Endothelial cell of umbilical vein (primary cell): ENCODE measurements around the gene ANKRD12. TPM values are rescaled to one million over a fixed set of nuclear protein-coding genes. Genes with fewer than 3 reads are reported as not detected.

Source experiments
- BruUV-seq: library from RNA; stranded (reverse); fragments of 400-500 nt; replicated peaks from 2 replicates; lab custom pipeline; 2021; lab: Mats Ljungman, UMichigan
- CTCF ChIA-PET: fragments of 300-600, 350-600 bp; sonication (Branson Sonifier 250); formaldehyde crosslinking; loops from one replicate; lab custom pipeline; 2021; ENCODE audit warnings: antibody characterized with exemption, inconsistent platforms; lab: Charles Lee
- POLR2A ChIA-PET: fragments of 300-600, 350-600 bp; sonication (Branson Sonifier 250); formaldehyde crosslinking; loops from one replicate; lab custom pipeline; 2021; ENCODE audit warnings: antibody characterized with exemption, inconsistent platforms; lab: Charles Lee
- DNase-seq: peaks from one replicate; pipeline ENCODE4 v3.0.0-alpha.2; 2011; ENCODE audit warnings: low read depth, low spot score
- FAIRE-seq: peaks from 2 replicates; lab custom pipeline; 2011; peaks lifted over from hg19 to GRCh38; lab: Jason Lieb, UNC
- H2AFZ ChIP-seq: 2 replicates; pipeline ENCODE4 v1.6.0; 2012; ENCODE audit warnings: low read depth, low read length, control low read depth, inconsistent platforms
- H3K27ac ChIP-seq: 2 replicates; pipeline ENCODE4 v1.5.1; 2011; ENCODE audit warnings: low read depth, mild to moderate bottlenecking, control low read depth, low read length, moderate library complexity; ENCODE audit not compliant: insufficient read depth
- H3K27me3 ChIP-seq, 2 experiments: 2 replicates each; pipeline versions ENCODE4 v1.6.0 to v1.6.1; 2011; ENCODE audit warnings: low read length in 2 of 2, mixed read lengths in 1 of 2; ENCODE audit not compliant: control insufficient read depth in 2 of 2, insufficient read depth in 2 of 2
- H3K36me3 ChIP-seq, 2 experiments: 2 replicates in 1 of 2; 3 replicates in 1 of 2; pipeline ENCODE4 v1.5.1; 2011; ENCODE audit warnings: low read length in 2 of 2, mild to moderate bottlenecking in 1 of 2, moderate library complexity in 1 of 2; ENCODE audit not compliant: control insufficient read depth in 2 of 2, insufficient read depth in 2 of 2; ENCODE audit errors: extremely low read depth in 1 of 2
- H3K4me1 ChIP-seq: 3 replicates; pipeline ENCODE4 v1.5.1; 2011; ENCODE audit warnings: mild to moderate bottlenecking, low read length; ENCODE audit not compliant: control insufficient read depth, insufficient read depth; ENCODE audit errors: extremely low read depth
- H3K4me2 ChIP-seq: 2 replicates; pipeline ENCODE4 v1.6.1; 2011; ENCODE audit warnings: low read length, control low read depth, mixed read lengths; ENCODE audit not compliant: insufficient read depth
- H3K4me3 ChIP-seq, 3 experiments: fragments of 200-600 bp in 1 of 3; sonication (generic), shearing (Covaris generic) in 1 of 3; replicated peaks in 1 of 3; 2 replicates each; pipeline ENCODE4 v1.5.1; 2011 to 2016; ENCODE audit warnings: control low read depth in 3 of 3, low read length in 3 of 3, mild to moderate bottlenecking in 2 of 3, inconsistent platforms in 1 of 3, low read depth in 1 of 3, moderate library complexity in 1 of 3; ENCODE audit not compliant: insufficient read depth in 1 of 3
- H3K79me2 ChIP-seq: 2 replicates; pipeline ENCODE4 v1.6.0; 2012; ENCODE audit warnings: low read length, inconsistent platforms; ENCODE audit not compliant: control insufficient read depth, insufficient read depth
- H3K9ac ChIP-seq: replicated peaks from 2 replicates; pipeline ENCODE3; 2011; ENCODE audit warnings: low read length, control low read depth; ENCODE audit not compliant: insufficient read depth; ENCODE audit errors: extremely low read depth
- H3K9me1 ChIP-seq: replicated peaks from 3 replicates; pipeline ENCODE4 v1.6.0; 2011; ENCODE audit warnings: mild to moderate bottlenecking, low read length; ENCODE audit not compliant: control insufficient read depth, insufficient read depth; ENCODE audit errors: extremely low read depth
- H3K9me3 ChIP-seq: replicated peaks from 2 replicates; pipeline ENCODE4 v1.5.1; 2012; ENCODE audit warnings: low read length, inconsistent platforms; ENCODE audit not compliant: control insufficient read depth, insufficient read depth
- H4K20me1 ChIP-seq: replicated peaks from 2 replicates; pipeline ENCODE3; 2011; ENCODE audit warnings: mild to moderate bottlenecking, low read length; ENCODE audit not compliant: control insufficient read depth, insufficient read depth; ENCODE audit errors: extremely low read depth
- EZH2 ChIP-seq: IDR thresholded peaks from 2 replicates; pipeline ENCODE4 v1.6.1; 2012; ENCODE audit warnings: borderline replicate concordance, low read depth, mild to moderate bottlenecking, moderate library complexity, low read length, inconsistent platforms; ENCODE audit not compliant: severe bottlenecking
- FOS ChIP-seq: IDR thresholded peaks from 2 replicates; pipeline ENCODE4 v1.6.1; 2011; ENCODE audit warnings: mild to moderate bottlenecking, low read length, moderate library complexity, borderline replicate concordance; ENCODE audit not compliant: insufficient read depth
- GATA2 ChIP-seq: IDR thresholded peaks from 2 replicates; pipeline ENCODE4 v1.7.0; 2011; ENCODE audit warnings: low read depth, mild to moderate bottlenecking, moderate library complexity, mixed read lengths, low read length; ENCODE audit not compliant: insufficient read length, insufficient read depth
- JUN ChIP-seq: IDR thresholded peaks from 2 replicates; pipeline ENCODE4 v1.6.1; 2011; ENCODE audit warnings: borderline replicate concordance, low read depth; ENCODE audit not compliant: insufficient read length, insufficient read depth
- MAX ChIP-seq: IDR thresholded peaks from 2 replicates; pipeline ENCODE4 v1.6.1; 2011; ENCODE audit not compliant: insufficient read depth, insufficient read length
- MYC ChIP-seq: IDR thresholded peaks from one replicate; pipeline ENCODE4 v1.6.1; 2011; ENCODE audit warnings: mild to moderate bottlenecking, low read depth, low read length
- POLR2A ChIP-seq: IDR thresholded peaks from 2 replicates; pipeline ENCODE4 v1.6.1; 2012; ENCODE audit warnings: low read depth, mild to moderate bottlenecking, control low read depth, low read length
- POLR2AphosphoS5 ChIP-seq: IDR thresholded peaks from 2 replicates; pipeline ENCODE4 v1.6.1; 2012; ENCODE audit warnings: low read depth, mild to moderate bottlenecking, control low read depth, low read length, moderate library complexity; ENCODE audit not compliant: insufficient read depth
- dilution Hi-C: fragments of 300-500 bp; cut with MboI; formaldehyde crosslinking; loops from one replicate; pipeline ENCODE4 v1.15.0; 2019; ENCODE audit warnings: low sequenced_read_pairs; ENCODE audit not compliant: extremely low pct_ligation_motif_present
- intact Hi-C: fragments of 100-400 bp; cut with micrococcal nuclease; formaldehyde crosslinking; loops from one replicate; pipeline ENCODE4 v1.10.0; 2022
- polyA plus RNA-seq, 4 experiments: library from polyadenylated mRNA; depleted of rRNA in 3 of 4; stranded (reverse) in 3 of 4; unstranded in 1 of 4; fragments of >200 nt; gene quantifications; 2 replicates each; pipeline versions ENCODE4 v1.2.1 to v1.2.3, GENCODE V29; 2011 to 2012; ENCODE audit warnings: missing spikeins in 1 of 4
- total RNA-seq: library from RNA; stranded (reverse); gene quantifications from 2 replicates; pipeline ENCODE4 v1.2.3, GENCODE V29; 2021
- TF ChIP-seq, protein P1 (sequence below), 2 donors: IDR thresholded peaks; 1 replicate in 1 of 2; 2 replicates in 1 of 2; pipeline ENCODE4 v1.5.1; 2011; ENCODE audit warnings: low read length in 2 of 2, mild to moderate bottlenecking in 2 of 2, moderate library complexity in 2 of 2, control low read depth in 1 of 2, inconsistent platforms in 1 of 2, low read depth in 1 of 2; ENCODE audit not compliant: insufficient read depth in 1 of 2; ENCODE audit errors: extremely low read depth in 1 of 2

The ANKRD12 gene
- total and polyA plus RNA-seq, 2 donors (not counting 3 experiments of a cell fraction or from before 2014, with no cell fraction given), result 1.5 to 25.4 TPM

DNA sequence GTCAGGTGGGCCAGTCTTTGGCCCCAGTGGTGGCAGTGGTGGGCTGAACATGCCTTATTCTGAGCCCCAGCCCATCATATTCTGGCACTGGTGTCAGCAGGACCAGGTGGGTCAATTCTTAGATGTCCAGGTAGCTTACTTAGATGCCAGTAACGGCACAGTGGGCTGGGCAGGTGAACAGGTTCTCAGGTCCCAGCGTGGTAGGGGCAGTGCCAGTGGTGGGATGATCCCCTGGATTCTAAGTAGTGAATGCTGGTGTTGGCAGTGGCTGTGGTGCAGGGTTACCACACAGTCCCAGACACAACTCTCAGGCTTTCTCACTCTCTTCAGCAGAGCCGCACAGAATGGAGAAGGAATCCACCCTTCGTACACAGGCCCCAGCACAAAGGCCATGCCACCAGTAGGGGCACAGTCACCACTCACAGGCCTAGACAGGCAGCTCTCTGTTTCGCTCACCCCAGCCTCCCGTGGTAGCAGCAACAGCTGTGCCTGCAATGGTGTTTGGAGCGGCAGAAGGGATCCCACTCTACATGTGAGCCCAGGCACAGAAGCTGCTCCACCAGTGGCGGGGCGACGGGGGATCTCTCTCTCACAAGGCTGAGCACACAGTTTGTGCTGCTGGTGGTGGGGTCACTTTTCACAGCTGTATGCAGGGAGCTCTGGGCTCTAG lies 97.3 kb downstream of the ANKRD12 start:
- Histone ChIP-seq H4K20me1 (no peaks in the 10 kb centered on the region), H3K9ac (no peak overlapping the region), H3K36me3 (no peaks in the 10 kb centered on the region), H3K9me1 (no peaks in the 10 kb centered on the region), H3K4me2 (no peak overlapping the region), H3K79me2 (peaks cover 5% of the 10 kb centered on the region), H3K4me3 (no peak overlapping the region), H3K27me3 (no peaks in the 10 kb centered on the region), H3K9me3 (no peaks in the 10 kb centered on the region), H3K27ac (no peak overlapping the region), H3K4me1 (no peaks in the 10 kb centered on the region), H2AFZ (no peak overlapping the region)
- ChIA-PET POLR2A (no interaction called here), CTCF (no interaction called here)
- TF ChIP-seq GATA2 (no peak), POLR2AphosphoS5 (no peak), FOS (no peak), MAX (no peak), JUN (no peak), POLR2A (no peak), MYC (no peak), EZH2 (no peak)
- TF ChIP-seq, protein P1, sequence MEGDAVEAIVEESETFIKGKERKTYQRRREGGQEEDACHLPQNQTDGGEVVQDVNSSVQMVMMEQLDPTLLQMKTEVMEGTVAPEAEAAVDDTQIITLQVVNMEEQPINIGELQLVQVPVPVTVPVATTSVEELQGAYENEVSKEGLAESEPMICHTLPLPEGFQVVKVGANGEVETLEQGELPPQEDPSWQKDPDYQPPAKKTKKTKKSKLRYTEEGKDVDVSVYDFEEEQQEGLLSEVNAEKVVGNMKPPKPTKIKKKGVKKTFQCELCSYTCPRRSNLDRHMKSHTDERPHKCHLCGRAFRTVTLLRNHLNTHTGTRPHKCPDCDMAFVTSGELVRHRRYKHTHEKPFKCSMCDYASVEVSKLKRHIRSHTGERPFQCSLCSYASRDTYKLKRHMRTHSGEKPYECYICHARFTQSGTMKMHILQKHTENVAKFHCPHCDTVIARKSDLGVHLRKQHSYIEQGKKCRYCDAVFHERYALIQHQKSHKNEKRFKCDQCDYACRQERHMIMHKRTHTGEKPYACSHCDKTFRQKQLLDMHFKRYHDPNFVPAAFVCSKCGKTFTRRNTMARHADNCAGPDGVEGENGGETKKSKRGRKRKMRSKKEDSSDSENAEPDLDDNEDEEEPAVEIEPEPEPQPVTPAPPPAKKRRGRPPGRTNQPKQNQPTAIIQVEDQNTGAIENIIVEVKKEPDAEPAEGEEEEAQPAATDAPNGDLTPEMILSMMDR (IDR thresholded peaks at IDR 0.05; ENCODE audit: extremely low read depth in 1 of 2, insufficient read depth in 1 of 2, low read depth in 1 of 2, low read length in 2 of 2), result no peak
- dilution Hi-C loops, result no loop called here
- BruUV-seq, result no TSS peak
- intact Hi-C loops, result no loop called here
- FAIRE-seq (no peak), DNase-seq (no peak)
